ENCODE results near the gene GPR18. TPM values are rescaled to one million over a fixed set of nuclear protein-coding genes. Genes with fewer than 3 reads are reported as not detected.

The GPR18 gene
- total RNA-seq, 1 experiment from 2014 or later, result not detected

DNA sequence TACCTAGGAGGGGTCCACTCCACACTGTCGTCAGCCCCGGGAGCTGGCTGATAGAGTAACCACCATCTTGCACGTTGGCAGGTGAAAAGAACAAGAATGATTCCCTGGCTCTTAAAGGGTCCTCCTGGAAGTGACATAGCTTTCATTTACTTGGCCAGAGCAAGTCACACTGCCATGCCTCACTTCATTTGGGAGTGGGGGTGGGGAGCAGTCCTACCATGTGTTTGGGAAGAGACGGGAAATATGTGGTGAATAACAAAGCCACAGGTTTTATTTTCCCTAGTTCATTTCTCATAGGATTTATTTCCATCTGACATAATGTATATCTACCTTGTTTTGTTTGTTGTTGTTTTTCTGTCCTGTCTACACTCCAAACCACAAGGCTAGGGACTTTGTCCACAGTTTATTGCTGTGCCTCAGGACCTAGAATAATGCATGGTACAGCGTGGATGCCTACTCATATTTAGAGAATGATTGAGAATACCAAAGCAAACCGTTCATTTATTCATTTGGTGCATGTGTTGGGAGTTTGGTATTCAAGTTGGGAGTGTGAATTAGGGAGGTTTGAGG is 30.8 kb downstream of the GPR18 start:
- TF ChIP-seq, protein P1, sequence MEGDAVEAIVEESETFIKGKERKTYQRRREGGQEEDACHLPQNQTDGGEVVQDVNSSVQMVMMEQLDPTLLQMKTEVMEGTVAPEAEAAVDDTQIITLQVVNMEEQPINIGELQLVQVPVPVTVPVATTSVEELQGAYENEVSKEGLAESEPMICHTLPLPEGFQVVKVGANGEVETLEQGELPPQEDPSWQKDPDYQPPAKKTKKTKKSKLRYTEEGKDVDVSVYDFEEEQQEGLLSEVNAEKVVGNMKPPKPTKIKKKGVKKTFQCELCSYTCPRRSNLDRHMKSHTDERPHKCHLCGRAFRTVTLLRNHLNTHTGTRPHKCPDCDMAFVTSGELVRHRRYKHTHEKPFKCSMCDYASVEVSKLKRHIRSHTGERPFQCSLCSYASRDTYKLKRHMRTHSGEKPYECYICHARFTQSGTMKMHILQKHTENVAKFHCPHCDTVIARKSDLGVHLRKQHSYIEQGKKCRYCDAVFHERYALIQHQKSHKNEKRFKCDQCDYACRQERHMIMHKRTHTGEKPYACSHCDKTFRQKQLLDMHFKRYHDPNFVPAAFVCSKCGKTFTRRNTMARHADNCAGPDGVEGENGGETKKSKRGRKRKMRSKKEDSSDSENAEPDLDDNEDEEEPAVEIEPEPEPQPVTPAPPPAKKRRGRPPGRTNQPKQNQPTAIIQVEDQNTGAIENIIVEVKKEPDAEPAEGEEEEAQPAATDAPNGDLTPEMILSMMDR (conservative IDR thresholded peaks at IDR 0.05), result no peak
- no peaks in the 10 kb centered on the region for H3K9me3 ChIP-seq (ENCODE audit: control insufficient read depth, low read depth, low read length)
- no peak overlapping the region for H3K4ac ChIP-seq (ENCODE audit: low read depth, low read length)
- peaks cover 13% of the 10 kb centered on the region for H3K79me1 ChIP-seq (ENCODE audit: insufficient read depth, low read depth, low read length, poor library complexity, severe bottlenecking)
- H3K27ac ChIP-seq (ENCODE audit: insufficient read length, low read depth, low read length), result no peak overlapping the region
- H2BK120ac ChIP-seq (ENCODE audit: low read depth, low read length, poor library complexity, severe bottlenecking), result no peak overlapping the region
- H2BK5ac ChIP-seq (ENCODE audit: insufficient read length, low read length), result no peak overlapping the region
- H3K23me2 ChIP-seq (ENCODE audit: insufficient read length, low read depth, low read length, poor library complexity, severe bottlenecking), result no peaks in the 10 kb centered on the region
- no peak overlapping the region for H2AFZ ChIP-seq (ENCODE audit: low read length)
- no peak overlapping the region for H3K9ac ChIP-seq (ENCODE audit: extremely low read depth, insufficient read length, low read length)
- Mint-ChIP-seq H3K4me1 (peaks cover 18 to 20% of the 10 kb centered on the region in 2 experiments), H3K36me3 (ENCODE audit: insufficient read depth in 1 of 3, low read depth in 3 of 3) (peaks cover 1 to 5% (median 4%) of the 10 kb centered on the region in 3 experiments; a peak in 6 of 7 replicates), H3K4me3 (no peak overlapping the region), H3K27me3 (ENCODE audit: low read depth) (no peaks in the 10 kb centered on the region), H3K9me3 (no peaks in the 10 kb centered on the region), H3K27ac (peak overlapping the region in 1 of 3 experiments; percentile 18; a peak in 2 of 7 replicates)
- H4K20me1 ChIP-seq (ENCODE audit: control insufficient read depth, insufficient read depth, insufficient read length), result no peaks in the 10 kb centered on the region
- H2BK20ac ChIP-seq (ENCODE audit: low read depth, low read length, poor library complexity, severe bottlenecking), result no peak overlapping the region
- H3K23ac ChIP-seq (ENCODE audit: insufficient read length, low read depth, low read length), result no peak overlapping the region
- no peaks in the 10 kb centered on the region for H3K27me3 ChIP-seq (ENCODE audit: insufficient read depth, low read length)
- H2AK5ac ChIP-seq (ENCODE audit: insufficient read length, low read length), result no peak overlapping the region
- H3T11ph ChIP-seq (ENCODE audit: low read length), result no peak overlapping the region
- H4K91ac ChIP-seq (ENCODE audit: insufficient read length, low read depth, low read length), result no peak overlapping the region
- H2BK15ac ChIP-seq (ENCODE audit: low read depth, low read length), result no peak overlapping the region
- no peak overlapping the region for H3K56ac ChIP-seq (ENCODE audit: insufficient read length, low read depth, low read length)
- no peak overlapping the region for H3K14ac ChIP-seq (ENCODE audit: insufficient read depth, low read length)
- peaks cover 26% of the 10 kb centered on the region; the same call in 1 of the 2 replicates for H3K79me2 ChIP-seq (ENCODE audit: insufficient read depth, low read length)
- no peak overlapping the region for H4K8ac ChIP-seq (replicated peaks; ENCODE audit: insufficient read length, low read depth, low read length)
- H3K4me1 ChIP-seq (ENCODE audit: insufficient read depth, low read length), result no peaks in the 10 kb centered on the region; the same call in 1 of the 2 replicates
- no peak overlapping the region for H3K4me2 ChIP-seq (ENCODE audit: insufficient read depth, insufficient read length, low read length)
- no peak overlapping the region for H3K18ac ChIP-seq (ENCODE audit: insufficient read length, low read depth, low read length)
- WGBS (ENCODE audit: extremely low coverage, insufficient read length, low lambda C conversion rate), result no CpG with 5 or more reads among the region's 6 CpGs
- no peak for DNase-seq
- no peak overlapping the region for H4K5ac ChIP-seq (ENCODE audit: insufficient read length, low read depth, low read length)
- no peak overlapping the region for H2BK12ac ChIP-seq (ENCODE audit: insufficient read length, low read depth, low read length)

Measured in H9 (cell line).